Hypothalamus (tissue), 51 donors: Measurements from ENCODE around the gene CTXND2.
"Not testable (repeated sequence)": the region's sequence is repeated elsewhere in the genome, so short reads cannot be mapped to it uniquely, and the experiment has no call there.

ENCODE experiments used
- DNase-seq, 51 donors: peaks; one replicate each; lab custom pipeline; 2025; lab: John Stamatoyannopoulos, UW

The CTXND2 gene

DNA sequence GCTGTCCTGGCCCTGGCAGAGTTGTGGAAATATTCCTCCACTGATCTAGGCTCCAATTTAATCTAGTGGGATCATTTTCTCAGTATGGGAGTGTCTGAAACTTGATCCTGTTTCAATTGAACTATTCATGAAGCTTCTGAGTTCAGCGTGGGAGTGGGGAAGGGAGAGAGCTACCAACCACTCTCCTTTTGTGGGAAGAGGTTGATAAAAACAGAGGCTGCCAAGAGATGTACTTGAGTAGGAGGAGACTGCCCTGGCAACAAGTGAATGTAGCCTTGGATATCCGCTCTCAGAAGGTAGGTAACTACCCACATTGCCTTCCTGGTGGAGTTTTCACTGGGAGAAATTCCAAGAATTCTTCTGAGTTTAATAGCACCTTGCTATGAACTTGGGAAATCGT, at the start of gene CTXND2:
TSS of gene CTXND2 (plus strand) at position 119 of the 400 bp plus-strand sequence. CDS start 25,179 bp downstream, outside the sequence.
- DNase-seq, result no peak

DNA sequence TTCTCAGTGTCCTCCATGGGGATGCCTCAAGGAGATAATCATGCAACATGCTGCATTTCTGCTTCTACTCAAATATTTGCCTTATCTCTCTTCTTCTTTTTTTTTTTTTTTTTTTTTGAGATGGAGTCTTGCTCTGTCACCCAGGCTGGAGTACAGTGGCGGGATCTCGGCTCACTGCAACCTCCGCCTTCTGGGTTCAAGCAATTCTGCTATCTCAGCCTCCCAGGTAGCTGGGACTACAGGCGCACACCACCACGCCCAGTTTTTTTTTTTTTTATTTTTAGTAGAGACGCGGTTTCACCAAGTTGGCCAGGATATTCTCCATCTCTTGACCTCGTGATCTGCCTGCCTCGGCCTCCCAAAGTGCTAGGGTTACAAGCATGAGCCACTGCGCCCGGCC, 46.1 kb upstream of the CTXND2 start:
- DNase-seq, result not testable (repeated sequence)

DNA sequence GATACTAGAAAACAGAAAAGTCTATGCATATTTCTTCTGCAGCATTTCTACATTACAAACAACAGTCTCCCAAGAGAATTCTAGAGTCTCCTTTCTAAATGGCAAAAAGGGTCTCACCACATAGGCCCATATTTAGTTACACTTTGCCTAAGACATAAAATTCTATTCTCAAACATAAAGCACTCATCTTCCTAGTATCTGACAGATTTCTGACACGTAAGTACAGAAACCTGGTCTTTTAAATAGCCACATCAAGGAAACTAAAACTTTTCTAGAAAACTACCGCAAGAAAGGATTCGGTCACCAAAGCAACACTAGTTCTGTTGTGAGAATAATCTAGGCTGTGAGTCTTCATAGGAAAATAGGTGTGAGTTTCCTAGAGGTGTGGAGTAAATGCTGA, 45.3 kb upstream of the CTXND2 start:
- no peak for DNase-seq

DNA sequence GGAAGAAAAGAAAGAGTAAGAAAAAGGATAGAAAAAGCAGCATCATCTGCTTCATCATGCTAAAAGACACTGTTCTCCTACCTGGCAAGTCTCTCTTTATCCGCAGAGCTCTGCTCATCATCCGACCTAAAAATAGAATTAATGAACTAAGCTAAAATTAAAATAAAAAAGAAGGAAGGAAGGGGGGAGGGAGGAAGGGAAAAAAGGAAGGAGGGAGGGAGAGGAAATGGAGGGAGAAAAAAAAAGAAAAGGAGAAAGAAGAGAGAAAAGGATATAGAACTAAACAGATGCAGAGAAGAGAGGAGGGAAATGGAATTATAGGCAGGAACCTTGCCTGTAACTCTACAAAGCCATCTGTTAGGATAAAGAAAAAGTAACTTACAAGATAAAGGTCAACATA, 44.6 kb upstream of the CTXND2 start:
- DNase-seq, result no peak

DNA sequence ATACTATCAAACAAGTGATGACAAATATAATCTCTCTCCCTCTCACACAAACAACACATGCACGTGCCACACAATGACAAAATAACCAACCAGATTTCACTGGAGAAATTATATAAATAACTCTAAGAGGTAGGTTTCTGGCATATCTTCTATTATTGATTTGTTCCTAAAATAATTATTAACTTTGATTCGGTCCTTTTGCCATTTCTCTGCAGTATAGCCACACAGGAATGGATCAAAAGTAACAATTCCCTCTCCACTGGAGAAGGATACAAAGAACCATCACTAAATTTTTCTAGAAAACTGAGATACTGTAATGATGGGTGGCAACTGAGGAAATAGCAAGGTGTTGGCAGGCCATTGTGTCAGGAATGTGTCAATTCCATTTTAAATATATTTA, 44.0 kb upstream of the CTXND2 start:
- no peak for DNase-seq

DNA sequence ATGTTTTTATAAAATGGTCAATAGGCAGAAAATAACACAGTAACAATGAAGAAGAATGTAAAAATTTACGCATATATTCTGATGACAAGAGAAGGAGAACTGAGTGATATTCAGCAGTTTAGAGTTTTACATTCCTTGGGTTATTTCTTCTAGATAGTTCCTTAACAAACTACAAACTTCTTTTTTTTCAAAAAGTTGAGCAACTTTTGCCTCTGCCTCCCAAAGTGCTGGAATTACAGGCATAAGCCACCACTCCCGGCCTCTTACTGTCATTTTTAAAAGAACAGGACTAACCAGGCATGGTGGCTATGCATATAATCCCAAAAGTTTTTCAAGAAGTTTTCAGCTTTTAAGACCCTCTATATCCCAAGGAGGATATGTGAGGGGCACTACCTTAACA, 43.5 kb upstream of the CTXND2 start:
- no peak for DNase-seq

DNA sequence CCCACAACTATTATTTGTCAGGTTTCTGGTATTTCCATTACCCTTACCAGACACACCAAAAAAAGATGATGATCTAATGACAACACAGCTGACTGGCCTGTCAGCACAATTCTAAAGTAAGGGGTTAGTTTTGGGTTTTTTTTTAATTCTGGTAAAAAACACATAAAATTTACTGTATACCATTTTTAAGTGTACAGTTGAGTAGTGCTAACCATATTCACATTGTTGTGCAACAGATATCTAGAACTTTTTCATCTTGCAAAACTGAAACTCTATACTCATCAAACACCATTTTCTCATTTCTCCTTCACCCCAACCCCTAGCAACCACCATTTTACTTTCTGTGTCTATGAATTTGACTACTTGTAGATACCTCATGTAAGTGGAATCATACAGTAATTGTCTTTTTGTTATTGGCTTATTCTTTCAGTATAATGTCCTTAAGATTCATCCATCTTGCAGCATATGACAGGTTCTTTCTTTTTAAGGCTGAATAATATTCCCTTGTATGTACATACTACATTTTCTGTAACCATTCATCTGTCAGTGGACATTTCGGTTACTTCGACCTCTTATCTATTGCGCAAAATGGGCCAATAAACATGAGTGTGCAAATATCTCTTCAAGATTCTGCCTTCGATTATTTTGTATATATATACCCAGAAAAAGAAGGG, 40.3 kb upstream of the CTXND2 start:
- no peak for DNase-seq

DNA sequence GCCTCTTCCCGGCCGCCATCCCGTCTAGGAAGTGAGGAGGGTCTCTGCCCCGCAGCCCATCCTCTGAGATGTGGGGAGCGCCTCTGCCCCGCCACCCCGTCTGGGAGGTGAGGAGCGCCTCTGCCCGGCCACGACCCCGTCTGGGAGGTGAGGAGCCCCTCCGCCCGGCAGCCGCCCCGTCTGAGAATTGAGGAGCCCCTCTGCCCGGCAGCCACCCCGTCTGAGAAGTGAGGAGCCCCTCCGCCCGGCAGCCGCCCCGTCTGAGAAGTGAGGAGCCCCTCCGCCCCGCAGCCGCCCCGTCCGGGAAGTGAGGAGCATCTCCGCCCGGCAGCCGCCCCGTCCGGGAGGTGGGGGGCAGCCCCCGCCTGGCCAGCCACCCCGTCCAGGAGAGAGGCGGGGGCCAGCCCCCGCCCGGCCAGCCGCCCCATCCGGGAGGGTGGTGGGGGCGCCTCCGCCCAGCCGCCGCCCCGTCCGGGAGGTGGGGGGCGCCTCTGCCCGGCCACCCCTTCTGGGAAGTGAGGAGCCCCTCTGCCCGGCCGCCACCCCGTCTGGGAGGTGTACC, 36.1 kb upstream of the CTXND2 start:
- DNase-seq, result not testable (repeated sequence)

DNA sequence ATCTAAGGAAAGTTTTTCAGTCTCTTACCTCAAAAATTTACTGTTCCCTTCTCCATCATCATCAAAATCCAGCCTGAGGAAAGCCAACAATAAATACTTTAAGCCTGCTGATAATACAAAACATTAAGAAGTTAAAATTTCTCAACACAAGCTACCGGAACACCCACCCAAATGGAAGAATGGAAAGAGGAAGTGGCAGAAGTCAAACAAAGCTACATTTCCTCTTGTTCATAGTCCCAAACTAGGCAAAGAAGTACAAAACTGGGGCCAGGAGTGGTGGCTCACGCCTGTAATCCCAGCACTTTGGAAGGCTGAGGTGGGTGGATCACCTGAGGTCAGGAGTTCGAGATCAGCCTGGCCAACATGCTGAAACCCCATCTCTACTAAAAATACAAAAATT, 34.2 kb upstream of the CTXND2 start:
- DNase-seq, result not testable (repeated sequence)

DNA sequence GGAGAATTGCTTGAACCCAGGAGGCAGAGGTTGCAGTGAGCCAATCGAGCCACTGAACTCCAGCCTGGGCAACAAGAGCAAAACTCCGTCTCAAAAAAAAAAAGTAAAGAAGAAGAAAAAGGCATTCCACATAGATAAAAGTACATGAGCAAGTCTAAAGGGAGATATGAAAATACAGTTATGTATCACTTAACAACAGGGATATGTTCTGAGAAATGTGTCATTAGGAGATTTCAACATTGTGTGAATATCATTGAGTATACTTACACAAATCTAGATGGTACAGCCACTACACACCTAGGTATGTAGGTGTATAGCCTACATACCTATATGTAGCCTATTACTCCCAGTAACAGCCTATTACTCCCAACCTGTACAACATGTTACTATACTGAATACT, 23.2 kb upstream of the CTXND2 start:
- DNase-seq, result no peak

DNA sequence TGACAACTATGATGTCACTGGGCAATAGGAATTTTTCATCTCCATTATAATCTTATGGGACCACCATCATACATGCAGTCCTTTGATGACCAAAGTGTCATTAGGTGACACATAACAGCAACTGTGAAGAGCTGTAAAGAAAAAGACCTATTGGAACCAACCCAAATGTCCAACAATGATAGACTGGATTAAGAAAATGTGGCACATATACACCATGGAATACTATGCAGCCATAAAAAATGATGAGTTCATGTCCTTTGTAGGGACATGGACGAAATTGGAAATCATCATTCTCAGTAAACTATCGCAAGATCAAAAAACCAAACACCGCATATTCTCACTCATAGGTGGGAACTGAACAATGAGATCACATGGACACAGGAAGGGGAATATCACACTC, 22.7 kb upstream of the CTXND2 start:
- not testable (repeated sequence) for DNase-seq

DNA sequence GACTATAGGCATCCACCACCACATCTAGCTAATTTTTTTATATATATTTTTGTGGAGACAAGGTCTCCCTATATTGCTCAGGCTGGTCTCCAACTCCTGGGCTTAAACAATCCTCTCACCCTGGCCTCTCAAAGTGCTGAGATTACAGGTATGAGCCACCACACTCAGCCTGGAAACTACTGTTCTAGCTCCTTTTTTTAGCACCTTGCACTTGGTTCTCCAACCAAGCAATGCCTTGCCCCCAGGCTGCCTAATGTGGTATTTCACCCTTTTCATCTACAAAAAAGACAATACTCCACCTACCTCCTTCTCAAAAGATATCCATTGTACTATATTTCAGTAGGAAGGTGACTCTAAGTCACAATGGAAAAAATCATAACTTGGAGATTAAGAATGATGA, 17.3 kb upstream of the CTXND2 start:
- DNase-seq, result no peak

DNA sequence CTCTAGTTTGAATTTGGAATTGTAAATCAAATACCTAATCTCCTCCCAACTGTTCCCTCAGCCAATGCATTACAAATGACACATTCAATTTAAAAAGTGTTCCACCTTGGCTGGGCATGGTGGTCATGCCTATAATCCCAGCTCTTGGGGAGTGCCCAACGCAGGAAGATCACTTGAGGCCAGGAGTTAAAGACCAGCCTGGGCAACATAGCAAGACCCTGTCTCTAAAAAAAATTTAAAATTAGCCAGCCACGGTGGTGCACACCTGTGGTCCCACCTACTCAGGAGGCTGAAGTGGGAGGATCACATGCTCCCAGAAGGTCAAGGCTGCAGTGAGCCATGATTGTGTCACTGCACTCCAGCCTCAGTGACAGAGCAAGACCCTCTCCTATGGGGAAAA, 14.4 kb upstream of the CTXND2 start:
- DNase-seq, result no peak

DNA sequence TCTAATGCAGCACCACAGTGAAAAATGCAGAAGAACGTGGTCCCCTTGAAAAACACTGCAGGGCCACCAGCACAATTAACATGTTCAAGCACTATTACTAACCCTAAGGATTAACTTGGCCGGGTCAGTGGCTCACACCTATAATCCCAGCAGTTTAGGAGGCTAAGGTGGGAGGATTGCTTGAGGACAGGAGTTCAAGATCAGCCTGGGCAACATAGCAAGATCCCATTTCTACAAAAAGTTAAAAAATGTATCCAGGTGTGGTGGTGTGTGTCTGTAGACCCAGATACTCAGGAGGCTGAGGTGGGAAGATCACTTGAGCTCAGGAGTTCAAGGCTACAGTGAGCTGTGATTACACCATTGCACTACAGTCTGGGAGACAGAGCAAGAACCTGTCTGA, 13.4 kb upstream of the CTXND2 start:
- no peak for DNase-seq

DNA sequence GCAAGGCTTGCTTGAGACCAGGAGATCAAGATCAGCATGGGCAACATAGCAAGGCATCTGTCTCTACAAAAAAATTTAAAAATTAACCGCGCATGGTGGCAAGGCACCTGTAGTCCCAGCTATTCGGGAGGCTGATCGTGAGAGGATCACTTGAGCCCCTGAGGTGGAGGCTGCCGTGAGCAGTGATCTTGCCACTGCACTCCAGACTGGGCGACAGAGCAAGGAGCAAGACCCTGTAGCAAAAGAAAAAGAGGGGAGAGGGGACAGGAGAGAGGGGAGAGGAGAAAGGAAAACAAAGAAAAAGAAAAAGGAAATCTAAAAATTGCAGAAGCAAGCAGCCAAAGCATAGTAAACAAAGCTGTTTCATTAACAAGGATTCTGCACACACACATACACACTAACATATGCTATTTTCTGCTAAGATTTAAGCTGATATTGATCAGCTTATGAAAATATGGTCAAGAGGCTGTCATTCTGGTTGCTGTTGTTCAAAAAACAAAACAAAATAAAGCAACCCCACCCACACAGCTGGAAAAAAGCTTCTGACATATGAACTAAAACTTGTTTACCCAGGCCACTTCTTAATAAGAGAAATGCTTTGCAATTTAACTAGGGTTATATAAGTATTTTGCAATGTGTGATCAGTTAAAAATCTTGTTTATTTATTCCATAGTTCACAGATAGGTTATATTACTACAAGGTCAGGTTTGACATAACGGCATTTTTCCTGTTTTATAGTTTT, 12.3 kb upstream of the CTXND2 start:
- DNase-seq, result peak in 7 of 51 donors; percentile 1 to 50 (median 3)

DNA sequence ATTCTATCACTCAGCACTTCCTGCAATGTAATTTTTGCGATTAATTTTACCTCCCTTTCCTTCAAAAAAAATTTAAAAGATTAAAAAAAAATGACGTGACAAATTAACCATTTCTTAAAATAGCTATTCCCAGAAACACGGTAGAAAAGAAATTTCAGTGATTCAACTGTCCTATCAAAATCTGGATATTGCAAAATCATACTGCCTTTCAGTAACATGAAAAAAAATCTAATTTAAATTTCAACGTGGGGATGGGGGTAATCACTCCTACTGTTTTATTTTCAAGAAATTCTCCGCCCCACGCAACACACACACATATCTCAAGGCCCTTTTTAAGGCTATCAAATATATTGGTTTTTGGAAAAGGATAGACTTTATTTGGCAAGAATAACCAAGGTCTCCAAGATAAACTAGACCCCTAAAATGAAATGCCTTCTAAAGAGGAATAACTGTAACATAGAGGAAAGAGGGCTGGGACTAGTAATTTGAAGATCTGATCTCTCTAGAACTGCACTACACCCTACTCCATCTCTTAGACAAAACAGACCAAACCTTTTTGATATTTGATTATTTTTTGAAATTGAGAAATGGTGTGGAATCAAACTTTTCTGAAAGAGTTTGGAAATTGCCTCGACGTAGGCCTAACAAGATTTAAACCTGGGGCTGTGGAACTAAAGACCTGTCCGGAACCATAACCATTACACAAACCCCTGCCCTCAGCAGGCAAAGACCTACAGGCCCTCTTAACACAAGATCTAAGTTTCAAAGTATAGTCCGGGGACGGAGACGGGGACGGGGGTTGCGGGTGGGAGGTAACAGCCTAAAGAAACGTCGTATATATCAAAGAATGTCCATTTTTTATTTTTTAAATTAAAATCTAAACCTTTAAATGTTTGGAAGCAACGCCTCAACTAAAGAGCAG, 11.5 kb upstream of the CTXND2 start:
- DNase-seq, result peak in 6 of 51 donors; percentile 11 to 64 (median 34)

DNA sequence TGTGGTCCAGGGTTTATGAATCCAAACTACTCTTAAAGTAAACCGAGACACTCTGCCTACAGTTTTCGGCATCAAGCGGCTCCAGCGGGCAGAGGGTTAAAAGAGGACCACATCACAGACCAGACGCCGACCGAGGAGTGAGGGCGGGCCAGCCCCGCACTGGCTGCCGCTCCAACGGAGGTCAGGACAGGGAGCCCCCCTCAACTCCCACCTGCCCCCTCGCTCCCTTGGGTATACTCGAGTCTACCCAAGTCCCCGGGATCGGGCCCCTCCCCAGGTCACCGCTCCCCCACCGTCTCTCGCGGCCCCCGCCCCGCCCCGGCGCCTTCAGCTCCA, 10.8 kb upstream of the CTXND2 start:
- peak in 12 of 51 donors; percentile 47 to 94 (median 68) for DNase-seq

DNA sequence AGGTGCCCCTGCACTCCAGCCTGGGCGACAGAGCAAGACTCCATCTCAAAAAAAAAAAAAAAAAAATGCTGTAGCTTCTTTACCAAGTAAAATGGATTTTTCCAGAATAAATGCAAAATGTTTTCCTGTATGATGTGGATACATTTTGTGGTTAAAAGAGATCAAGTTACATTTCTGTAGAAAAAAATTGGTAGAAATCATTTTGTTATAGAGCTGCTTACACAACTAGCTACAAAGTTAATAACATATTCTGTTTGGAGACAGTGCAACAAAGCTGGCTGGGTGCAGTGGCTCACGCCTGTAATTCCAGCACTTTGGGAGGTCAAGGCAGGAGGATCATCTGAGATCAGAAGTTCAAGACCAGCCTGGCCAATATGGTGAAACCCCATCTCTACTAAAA, 8.0 kb upstream of the CTXND2 start:
- not testable (repeated sequence) for DNase-seq

DNA sequence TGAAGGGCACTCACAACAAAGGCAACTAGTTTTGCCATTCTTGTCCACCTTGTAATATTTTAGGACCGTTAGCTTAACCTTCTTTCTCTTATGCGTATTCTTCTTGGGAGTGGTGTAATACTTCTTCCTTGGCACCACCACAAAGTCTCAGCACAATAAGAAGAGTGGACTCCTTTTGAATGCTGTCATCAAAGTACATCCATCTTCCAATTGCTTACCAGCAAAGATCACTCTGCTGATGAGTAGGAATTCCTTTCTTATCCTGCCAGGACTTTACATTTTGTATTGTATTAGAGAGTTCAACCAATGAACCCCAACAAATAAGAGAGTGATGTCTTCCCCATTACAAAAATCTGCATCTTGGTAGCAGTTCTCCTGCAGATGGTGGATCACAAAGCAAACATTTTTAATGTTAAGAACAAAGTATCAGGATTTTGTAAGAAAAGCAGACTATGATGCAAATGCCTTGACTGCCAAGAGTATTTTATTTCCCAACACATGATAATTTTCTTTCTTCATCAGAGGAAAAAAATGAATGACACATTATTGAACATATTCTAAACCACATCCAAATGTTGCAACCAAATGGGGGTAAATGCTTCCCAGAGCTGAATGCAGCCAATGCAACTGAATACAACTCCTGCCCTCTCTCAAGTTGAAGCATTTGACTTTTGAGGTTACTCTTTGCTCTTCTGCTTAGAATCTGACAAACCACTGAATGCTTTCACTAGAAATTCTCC, 5.4 kb upstream of the CTXND2 start:
- no peak for DNase-seq

DNA sequence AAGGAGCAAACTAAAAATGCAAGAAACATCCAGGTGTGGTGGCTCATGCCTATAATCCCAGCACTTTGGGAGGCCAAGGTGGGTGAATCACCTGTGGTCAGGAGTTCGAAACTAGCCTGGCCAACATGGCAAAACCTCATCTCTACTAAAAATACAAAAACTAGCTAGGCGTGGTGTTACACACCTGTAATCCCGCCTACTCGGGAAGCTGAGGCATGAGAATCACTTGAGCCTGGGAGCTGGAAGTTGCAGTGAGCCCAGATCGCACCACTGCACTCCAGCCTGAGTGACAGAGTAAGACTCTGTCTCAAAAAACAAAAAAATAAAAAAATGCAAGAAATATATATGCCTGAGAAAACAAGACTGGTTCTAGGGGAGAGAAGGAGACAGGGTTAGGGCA, 3.8 kb upstream of the CTXND2 start:
- not testable (repeated sequence) for DNase-seq
